Upper lobe of left lung (tissue), 6 donors: ENCODE measurements around the gene GAS2L2. TPM values are rescaled to one million over a fixed set of nuclear protein-coding genes. Genes with fewer than 3 reads are reported as not detected.

ENCODE experiments used
- ATAC-seq, 2 donors: fragments of 200-7000 bp; cut with Tn5 transposase; one replicate each; pipeline ENCODE4 v1.9.1; 2022; ENCODE audit warnings: mild to moderate bottlenecking in 2 of 2, moderate library complexity in 2 of 2; ENCODE audit not compliant: low FRiP score in 2 of 2
- DNase-seq, 2 donors: peaks; one replicate each; pipeline ENCODE4 v3.0.0-alpha.2; 2019 to 2020
- H3K27ac ChIP-seq, 4 donors: fragments of 200-600 bp; sonication (generic); one replicate each; pipeline ENCODE4 v1.5.1; 2016 to 2019
- H3K27me3 ChIP-seq, 4 donors: fragments of 200-600 bp; sonication (generic); one replicate each; pipeline ENCODE4 v1.5.1; 2017 to 2019
- H3K36me3 ChIP-seq, 4 donors: fragments of 200-600 bp; sonication (generic); one replicate each; pipeline ENCODE4 v1.5.1; 2016 to 2019
- H3K4me1 ChIP-seq, 4 donors: fragments of 200-600 bp; sonication (generic); one replicate each; pipeline ENCODE4 v1.5.1; 2018 to 2019
- H3K4me3 ChIP-seq, 4 donors: fragments of 200-600 bp; sonication (generic); one replicate each; pipeline ENCODE4 v1.5.1; 2017 to 2019; ENCODE audit warnings: mild to moderate bottlenecking in 2 of 4, moderate library complexity in 1 of 4
- H3K9me3 ChIP-seq, 4 donors: fragments of 200-600 bp; sonication (generic); one replicate each; pipeline ENCODE4 v1.5.1; 2018 to 2019
- CTCF ChIP-seq, 6 experiments: fragments of 450-650 bp in 4 of 6; fragments of 200-600 bp in 2 of 6; sonication (generic) in 2 of 6; IDR thresholded peaks; one replicate each; pipeline ENCODE4 v1.5.1; 2016 to 2019; ENCODE audit warnings: antibody characterized with exemption in 6 of 6
- EP300 ChIP-seq, 4 donors: sonication (generic); formaldehyde crosslinking; IDR thresholded peaks; one replicate each; pipeline ENCODE4 v1.5.1; 2017; ENCODE audit warnings: antibody characterized with exemption in 4 of 4, control low read depth in 2 of 4
- POLR2A ChIP-seq, 4 donors: fragments of 450-650 bp; IDR thresholded peaks; one replicate each; pipeline ENCODE4 v1.5.1; 2016 to 2017; ENCODE audit warnings: antibody characterized with exemption in 4 of 4, mild to moderate bottlenecking in 2 of 4
- POLR2AphosphoS5 ChIP-seq, 2 donors: sonication (generic); formaldehyde crosslinking; IDR thresholded peaks; one replicate each; pipeline ENCODE4 v1.5.1; 2017; ENCODE audit warnings: antibody characterized with exemption in 2 of 2
- WGBS, 2 donors: methylation state at CpG; one replicate each; pipeline ENCODE4 v1.1.5; 2017 to 2018; 5-methylcytosine and 5-hydroxymethylcytosine counted together
- total RNA-seq, 6 donors: library from RNA; depleted of rRNA in 4 of 6; stranded (reverse); fragments of >200 nt in 4 of 6; gene quantifications; one replicate each; pipeline versions ENCODE4 v1.1.0 to v1.2.1, GENCODE V29; 2016 to 2021
- donor health status: DM: no; HTN: no; CAD: no; lungs with moderate emphysema.
- donor health status: DM: no; HTN: yes; CAD: no; lungs with severe emphysema.

Gene GAS2L2
- total RNA-seq, 6 donors from 2014 or later, result 0.37 to 7.4 (median 3.3) TPM

GRCh38 chr17:35740997-35741931 lies 11.8 kb downstream of the GAS2L2 start:
- WGBS, 2 donors, result 17 to 25% methylated on average over 19 to 58 of the region's 73 CpGs

GRCh38 chr17:35740216-35740615 lies 12.8 kb downstream of the GAS2L2 start:
- ATAC-seq, result no peak
- H3K4me3 ChIP-seq, result no peak overlapping the region
- H3K27ac ChIP-seq, result no peak overlapping the region
- DNase-seq, result no peak
- no peaks in the 10 kb centered on the region for H3K9me3 ChIP-seq
- H3K27me3 ChIP-seq, result peaks cover 0 to 7% (median 2%) of the 10 kb centered on the region in 4 donors
- TF ChIP-seq EP300 (IDR thresholded peaks at IDR 0.05) (no peak), CTCF (IDR thresholded peaks at IDR 0.05) (no peak), POLR2AphosphoS5 (IDR thresholded peaks at IDR 0.05) (no peak), POLR2A (IDR thresholded peaks at IDR 0.05) (no peak)
- WGBS, 2 donors, result 83 to 92% methylated on average over 2 to 7 of the region's 7 CpGs
- H3K36me3 ChIP-seq, result no peaks in the 10 kb centered on the region
- H3K4me1 ChIP-seq, result peaks cover 0 to 10% (median 9%) of the 10 kb centered on the region in 4 donors

More at GRCh38 chr17:35740997-35741931, 11.8 kb downstream of the GAS2L2 start:
- no peak for ATAC-seq
- H3K4me3 ChIP-seq, result peak overlapping the region in 2 of 4 donors; percentile 18 to 34
- TF ChIP-seq POLR2AphosphoS5 (IDR thresholded peaks at IDR 0.05) (no peak), CTCF (IDR thresholded peaks at IDR 0.05) (no peak), EP300 (IDR thresholded peaks at IDR 0.05) (no peak), POLR2A (IDR thresholded peaks at IDR 0.05) (no peak)
- H3K36me3 ChIP-seq, result no peaks in the 10 kb centered on the region
- H3K9me3 ChIP-seq, result no peaks in the 10 kb centered on the region
- H3K27ac ChIP-seq, result no peak overlapping the region
- DNase-seq, result peak in 1 of 2 donors; percentile 85
- H3K4me1 ChIP-seq, result peaks cover 0 to 10% (median 9%) of the 10 kb centered on the region in 4 donors
- peaks cover 0 to 7% (median 2%) of the 10 kb centered on the region in 4 donors for H3K27me3 ChIP-seq

GRCh38 chr17:35738519-35739133 lies 14.4 kb downstream of the GAS2L2 start:
- Histone ChIP-seq H3K36me3 (no peaks in the 10 kb centered on the region), H3K9me3 (no peaks in the 10 kb centered on the region), H3K4me3 (no peak overlapping the region), H3K27ac (no peak overlapping the region), H3K4me1 (peaks cover 0 to 10% (median 9%) of the 10 kb centered on the region in 4 donors), H3K27me3 (peaks cover 0 to 7% (median 2%) of the 10 kb centered on the region in 4 donors)
- no peak for DNase-seq
- no peak for ATAC-seq
- WGBS, 2 donors, result 91 to 94% methylated on average over 5 of the region's 5 CpGs
- TF ChIP-seq EP300 (IDR thresholded peaks at IDR 0.05), result no peak
- no peak for TF ChIP-seq POLR2AphosphoS5 (IDR thresholded peaks at IDR 0.05)
- TF ChIP-seq POLR2A (IDR thresholded peaks at IDR 0.05), result no peak
- no peak for TF ChIP-seq CTCF (IDR thresholded peaks at IDR 0.05)

- H3K4me1 ChIP-seq, result peaks cover 7 to 16% (median 9%) of the 10 kb centered on the region in 4 donors
- H3K9me3 ChIP-seq, result no peaks in the 10 kb centered on the region
- H3K36me3 ChIP-seq, result no peaks in the 10 kb centered on the region
- DNase-seq (no peak), ATAC-seq (no peak)
- peaks cover 0 to 3% (median under 1%) of the 10 kb centered on the region in 4 donors for H3K27me3 ChIP-seq
- WGBS, 2 donors, result 98 to 100% methylated on average over 4 to 5 of the region's 5 CpGs
- H3K4me3 ChIP-seq, result no peak overlapping the region
- no peak for TF ChIP-seq POLR2AphosphoS5 (IDR thresholded peaks at IDR 0.05)
- no peak for TF ChIP-seq EP300 (IDR thresholded peaks at IDR 0.05)
- no peak overlapping the region for H3K27ac ChIP-seq
Measured at GRCh38 chr17:35736236-35736635, 16.8 kb downstream of the GAS2L2 start.
